Osteoblast (primary cell): ENCODE results near the gene HHLA2. TPM values are rescaled to one million over a fixed set of nuclear protein-coding genes. Genes with fewer than 3 reads are reported as not detected.
"Not testable (repeated sequence)": the region's sequence is repeated elsewhere in the genome, so short reads cannot be mapped to it uniquely, and the experiment has no call there.

Experiments used
- DNase-seq: peaks from one replicate; pipeline ENCODE4 v3.0.0; 2011; ENCODE audit warnings: low spot score, mixed read lengths; ENCODE audit not compliant: insufficient read length; ENCODE audit errors: missing footprints
- H2AFZ ChIP-seq: 2 replicates; pipeline ENCODE4 v1.6.0; 2011; ENCODE audit warnings: mild to moderate bottlenecking, low read length
- H3K27ac ChIP-seq: 2 replicates; pipeline ENCODE4 v1.5.1; 2011; ENCODE audit warnings: mild to moderate bottlenecking, low read depth, low read length, moderate library complexity
- H3K27me3 ChIP-seq: 2 replicates; pipeline ENCODE4 v1.6.0; 2012; ENCODE audit warnings: mild to moderate bottlenecking, control low read depth, inconsistent platforms, low read length, moderate library complexity; ENCODE audit not compliant: insufficient read depth
- H3K36me3 ChIP-seq: 2 replicates; pipeline ENCODE4 v1.5.1; 2011; ENCODE audit warnings: mild to moderate bottlenecking, low read length, control low read depth, moderate library complexity; ENCODE audit not compliant: insufficient read depth
- H3K4me1 ChIP-seq: 2 replicates; pipeline ENCODE4 v1.5.1; 2011; ENCODE audit warnings: mild to moderate bottlenecking, low read length, control low read depth, moderate library complexity; ENCODE audit not compliant: insufficient read depth
- H3K4me2 ChIP-seq: 2 replicates; pipeline ENCODE4 v1.6.0; 2011; ENCODE audit warnings: mild to moderate bottlenecking, low read length; ENCODE audit not compliant: insufficient read depth
- H3K4me3 ChIP-seq: fragments of 200-600 bp; sonication (generic); 3 replicates; pipeline ENCODE4 v1.5.1; 2012; ENCODE audit warnings: mild to moderate bottlenecking, low read length, inconsistent platforms; ENCODE audit not compliant: insufficient read depth
- H3K79me2 ChIP-seq: 2 replicates; pipeline ENCODE4 v1.6.0; 2012; ENCODE audit warnings: mild to moderate bottlenecking, low read length, control low read depth, inconsistent platforms; ENCODE audit not compliant: insufficient read depth
- H3K9me3 ChIP-seq: 2 replicates; pipeline ENCODE4 v1.5.1; 2011; ENCODE audit warnings: low read depth, low read length, control low read depth
- H4K20me1 ChIP-seq: 2 replicates; pipeline ENCODE4 v1.6.0; 2012; ENCODE audit warnings: mild to moderate bottlenecking, low read length, control low read depth; ENCODE audit not compliant: insufficient read depth
- CTCF ChIP-seq: IDR thresholded peaks from 2 replicates; pipeline ENCODE4 v1.5.1; 2011; ENCODE audit warnings: mild to moderate bottlenecking, low read depth, low read length, moderate library complexity; ENCODE audit errors: extremely low read depth
- total RNA-seq: library from RNA; depleted of rRNA; stranded (reverse); fragments of >200 nt; gene quantifications from 2 replicates; pipeline ENCODE4 v1.2.3, GENCODE V29; 2012

Gene HHLA2
- total RNA-seq, 1 donor = not detected

- Histone ChIP-seq H3K9me3 (no peaks in the 10 kb centered on the region), H3K79me2 (no peaks in the 10 kb centered on the region), H3K4me1 (no peaks in the 10 kb centered on the region), H3K36me3 (no peaks in the 10 kb centered on the region), H3K4me3 (no peak overlapping the region), H3K4me2 (no peak overlapping the region), H2AFZ (no peak overlapping the region), H3K27me3 (no peaks in the 10 kb centered on the region), H3K27ac (no peak overlapping the region), H4K20me1 (no peaks in the 10 kb centered on the region)
- no peak for DNase-seq
- TF ChIP-seq CTCF = no peak
Measured at GRCh38 chr3:108255131-108255530, 41.2 kb upstream of the HHLA2 start.

GRCh38 chr3:108264534-108265298 lies 31.6 kb upstream of the HHLA2 start:
- not testable (repeated sequence) for H3K79me2 ChIP-seq, H3K4me3 ChIP-seq, H4K20me1 ChIP-seq, H3K4me1 ChIP-seq, H3K36me3 ChIP-seq, H3K9me3 ChIP-seq, H3K27me3 ChIP-seq, DNase-seq, H3K27ac ChIP-seq, H2AFZ ChIP-seq, H3K4me2 ChIP-seq

- H4K20me1 ChIP-seq, DNase-seq, H3K4me2 ChIP-seq, H2AFZ ChIP-seq, H3K27me3 ChIP-seq, H3K9me3 ChIP-seq, H3K4me3 ChIP-seq, H3K36me3 ChIP-seq, H3K79me2 ChIP-seq, H3K4me1 ChIP-seq, H3K27ac ChIP-seq: not testable (repeated sequence)
Measured at GRCh38 chr3:108268235-108268634, 28.1 kb upstream of the HHLA2 start.

- no peak for TF ChIP-seq CTCF
- Histone ChIP-seq H3K36me3 (no peaks in the 10 kb centered on the region), H2AFZ (no peak overlapping the region), H3K4me3 (no peak overlapping the region), H3K27me3 (no peaks in the 10 kb centered on the region), H3K4me2 (no peak overlapping the region), H3K79me2 (no peaks in the 10 kb centered on the region), H3K4me1 (no peaks in the 10 kb centered on the region), H3K9me3 (no peaks in the 10 kb centered on the region), H3K27ac (no peak overlapping the region), H4K20me1 (no peaks in the 10 kb centered on the region)
- DNase-seq = no peak
Measured at GRCh38 chr3:108271626-108272025, 24.7 kb upstream of the HHLA2 start.

GRCh38 chr3:108279066-108279465 lies 17.3 kb upstream of the HHLA2 start:
- not testable (repeated sequence) for H3K4me3 ChIP-seq, H3K27ac ChIP-seq, H3K79me2 ChIP-seq, H3K36me3 ChIP-seq, H3K4me2 ChIP-seq, H3K4me1 ChIP-seq, H2AFZ ChIP-seq, H3K9me3 ChIP-seq, H3K27me3 ChIP-seq, DNase-seq, H4K20me1 ChIP-seq
